Stimulated activated CD4-positive, alpha-beta T cell treated with anti-CD3 and anti-CD28 coated beads, Interleukin-12 subunit alpha, Interleukin-12 subunit beta, amount 100 ng/mL, for 4 hours (primary cell): ENCODE data around the gene EXOC4.
"Not testable (repeated sequence)": the region's sequence is repeated elsewhere in the genome, so short reads cannot be mapped to it uniquely, and the experiment has no call there.

ENCODE experiments used
- DNase-seq: peaks from one replicate; pipeline ENCODE4 v3.0.0-alpha.2; 2020

Gene EXOC4

DNA sequence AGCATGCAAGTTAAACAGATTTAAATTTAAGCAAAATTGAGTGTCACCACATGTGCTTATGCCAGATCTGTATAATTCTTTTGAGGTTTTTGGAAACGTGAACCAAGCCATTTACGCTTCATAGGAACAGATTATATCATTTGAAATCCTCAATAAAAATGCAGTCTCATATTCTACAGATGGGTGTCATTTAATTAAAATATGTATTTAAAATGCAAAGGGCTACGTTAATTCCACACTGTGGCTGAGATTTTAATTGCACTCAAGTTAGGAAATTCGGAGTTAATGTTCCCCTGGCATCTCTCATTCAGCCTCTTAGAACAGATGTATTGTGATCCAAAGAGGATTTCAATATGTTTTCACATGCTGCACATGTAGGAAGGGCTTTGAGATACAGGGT lies 709.8 kb downstream of the EXOC4 start:
- no peak for DNase-seq

DNA sequence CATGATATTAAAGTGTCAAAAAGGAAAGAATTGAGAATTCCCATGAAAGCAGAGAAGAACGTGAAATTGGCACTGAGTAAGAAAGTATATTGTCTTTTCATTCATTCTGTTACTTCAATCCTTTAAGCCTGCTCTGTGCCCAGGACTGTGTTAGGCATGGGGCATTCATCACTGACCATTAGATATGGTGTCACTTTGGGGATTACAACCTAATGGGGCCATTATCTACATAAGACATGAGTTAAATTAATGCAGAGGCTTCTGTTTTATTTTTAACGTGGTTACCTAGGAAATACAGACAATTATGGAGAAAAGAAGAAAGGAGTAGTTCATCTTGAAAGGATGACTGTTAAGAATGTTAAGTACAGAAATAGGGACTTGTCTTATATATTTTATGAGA lies 710.8 kb downstream of the EXOC4 start:
- no peak for DNase-seq

DNA sequence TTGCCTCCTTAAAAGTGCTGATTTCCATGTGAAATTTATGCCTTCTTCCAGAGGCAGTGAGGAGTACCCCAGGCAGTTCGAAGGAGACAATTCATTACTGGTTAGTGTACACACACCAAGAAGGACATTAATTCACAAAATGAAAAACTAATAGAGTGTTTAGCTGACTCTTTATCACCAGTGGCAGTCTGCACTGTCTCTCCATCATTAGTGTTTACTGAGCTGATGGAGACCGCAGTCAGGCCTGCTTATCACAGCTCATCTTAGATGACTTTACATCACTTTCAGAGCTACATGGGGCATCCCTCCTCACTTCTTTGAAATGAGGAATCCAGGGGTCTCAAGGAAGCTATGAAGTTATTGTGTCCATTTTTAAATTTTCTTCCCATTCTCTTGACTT lies 718.7 kb downstream of the EXOC4 start:
- DNase-seq: no peak

DNA sequence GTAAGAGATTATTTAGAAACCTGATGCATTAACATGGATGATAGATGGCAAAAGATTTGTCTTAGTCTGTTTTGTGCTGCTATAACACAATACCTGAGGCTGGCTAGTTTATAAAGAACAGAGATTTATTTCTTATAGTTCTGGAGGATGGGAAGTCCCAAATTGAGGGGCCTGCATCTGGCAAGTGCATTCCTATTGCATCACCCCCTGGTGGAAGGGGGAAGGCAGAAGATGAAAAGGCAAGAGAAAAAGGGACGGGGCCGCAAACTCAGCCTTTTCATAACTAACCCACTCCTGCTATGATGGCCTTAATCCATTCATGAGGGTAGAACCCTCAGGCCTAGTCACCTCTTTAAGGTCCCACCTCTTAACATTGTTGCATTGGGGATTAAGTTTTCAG lies 720.8 kb downstream of the EXOC4 start:
- no peak for DNase-seq

DNA sequence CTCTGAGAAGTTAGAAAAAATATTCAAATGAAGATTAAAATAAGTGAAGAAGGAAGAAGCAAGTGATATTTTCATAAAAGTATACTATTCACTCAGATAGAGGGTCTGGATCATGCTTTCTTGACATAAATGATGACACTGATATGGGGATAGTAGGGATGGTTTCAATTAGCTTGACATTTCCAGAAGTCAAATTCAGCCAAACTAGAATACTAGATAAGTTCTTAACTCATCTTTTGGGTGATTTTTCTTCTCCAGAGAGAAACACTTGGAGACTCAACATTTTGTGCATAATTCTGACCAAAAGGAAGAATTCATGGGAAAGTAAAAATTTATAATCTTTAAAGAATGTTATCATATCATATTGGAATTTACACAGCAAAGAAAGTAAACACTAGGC lies 722.3 kb downstream of the EXOC4 start:
- no peak for DNase-seq

DNA sequence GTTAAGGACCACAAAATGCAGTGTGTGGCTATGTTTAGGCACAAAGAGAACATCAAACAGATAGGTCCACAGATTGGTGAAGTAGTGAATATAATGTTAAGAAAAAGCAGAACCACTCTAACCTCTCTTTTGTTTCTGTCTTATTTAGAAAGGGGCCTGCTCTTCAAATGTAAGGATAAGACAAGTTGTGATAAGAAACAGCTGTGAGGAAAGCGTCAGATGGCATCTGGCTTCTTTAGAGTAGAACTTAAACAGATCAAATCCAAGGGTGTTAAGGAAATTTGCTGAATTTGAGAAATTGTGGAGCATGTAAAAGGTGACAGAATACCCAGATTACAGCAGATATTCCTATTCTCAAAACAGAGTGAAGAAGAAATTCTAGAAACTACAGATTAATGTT lies 723.3 kb downstream of the EXOC4 start:
- no peak for DNase-seq

DNA sequence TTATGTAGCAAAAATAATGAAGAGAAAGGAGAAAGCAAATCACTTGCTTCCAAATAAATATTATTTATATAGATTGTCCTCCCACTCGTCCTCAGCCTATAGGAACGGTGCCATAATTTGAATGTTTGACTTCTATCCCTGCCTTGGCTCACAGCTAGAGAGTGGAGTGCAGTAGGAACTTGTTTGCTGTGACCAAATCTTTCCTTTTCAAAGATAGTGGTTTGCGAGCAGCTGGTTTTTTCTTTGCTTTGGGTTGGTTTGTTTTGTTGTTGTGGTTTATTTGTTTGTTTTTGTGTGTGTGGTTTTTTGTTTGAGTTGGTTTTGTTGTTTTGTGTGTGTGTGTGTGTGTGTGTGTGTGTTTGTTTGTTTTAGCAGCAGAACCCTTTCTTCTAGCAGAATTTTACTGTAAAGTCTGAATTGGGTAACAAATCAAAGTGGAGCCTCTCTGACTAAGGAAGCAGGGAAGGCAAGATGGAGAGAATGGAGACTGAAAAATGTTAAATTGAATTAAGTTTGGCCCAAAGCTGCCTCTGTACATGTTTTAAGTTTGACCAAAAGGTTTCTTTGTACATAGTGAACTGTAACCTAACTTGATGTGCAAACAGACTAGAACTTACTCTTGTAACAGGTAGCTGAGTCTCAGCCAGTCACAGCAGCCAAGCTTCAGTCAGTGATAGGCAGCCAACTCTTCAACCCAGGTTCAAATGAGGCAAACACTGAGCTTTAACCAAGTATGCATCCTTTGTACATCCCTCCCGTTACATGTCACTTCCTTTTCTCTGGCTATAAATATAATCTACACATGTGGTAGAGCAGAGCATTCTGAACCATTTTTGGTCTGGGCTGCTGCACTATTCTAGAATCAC lies 724.8 kb downstream of the EXOC4 start:
- no peak for DNase-seq

DNA sequence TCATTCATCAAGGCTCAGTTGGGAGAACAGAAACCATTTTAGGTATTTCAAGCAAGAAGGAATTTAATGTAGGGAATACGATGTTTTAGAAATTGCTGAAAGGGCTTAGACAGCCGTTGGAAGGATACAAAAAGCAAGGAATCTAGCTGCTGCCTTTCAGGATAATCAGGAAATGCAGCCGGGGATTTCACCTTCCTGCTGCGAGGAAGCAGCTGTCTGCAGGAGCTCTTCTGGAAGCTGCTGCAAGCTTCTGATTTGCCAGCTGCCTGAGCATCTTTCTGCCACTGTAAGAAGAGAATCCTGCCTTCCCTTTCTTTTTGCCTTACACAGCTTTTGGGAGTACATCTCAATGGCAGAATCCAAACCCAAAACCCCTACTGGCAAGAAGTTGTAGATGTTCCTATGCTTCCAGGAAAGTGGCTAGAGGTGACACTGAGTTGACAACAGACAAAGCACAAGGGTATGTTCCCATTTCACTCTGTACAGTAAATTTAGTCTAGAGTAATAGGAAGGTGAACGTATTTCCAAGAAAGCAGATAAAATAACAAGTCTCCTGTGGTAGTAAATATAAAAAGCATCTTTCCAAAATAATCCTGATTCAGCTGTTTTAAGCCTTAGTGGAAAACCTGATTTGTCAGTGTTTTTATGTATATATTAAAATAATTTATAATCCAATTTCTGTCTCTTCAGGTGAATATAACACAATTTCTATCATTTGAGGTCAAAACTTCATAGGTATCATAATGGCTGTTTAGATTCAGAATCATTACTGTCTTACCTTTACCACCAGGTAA lies 725.8 kb downstream of the EXOC4 start:
- no peak for DNase-seq

DNA sequence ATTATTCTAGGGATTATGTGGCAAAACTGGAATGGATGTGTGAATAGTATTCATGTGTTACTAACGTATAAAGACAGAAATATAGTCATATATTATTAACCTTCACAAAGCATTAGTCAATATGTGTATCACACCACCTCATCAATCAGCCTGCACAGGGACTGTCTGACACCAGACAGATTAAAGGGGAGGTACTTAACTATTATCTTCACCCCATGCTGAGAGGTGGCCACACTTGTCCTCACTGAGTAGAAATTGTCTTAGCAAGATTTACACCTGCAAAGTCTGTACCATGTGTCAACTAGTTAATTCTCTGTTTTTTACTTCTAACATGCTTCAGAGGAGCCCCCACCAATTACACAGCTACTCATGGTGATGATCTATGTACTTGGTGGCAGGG lies 727.9 kb downstream of the EXOC4 start:
- no peak for DNase-seq

DNA sequence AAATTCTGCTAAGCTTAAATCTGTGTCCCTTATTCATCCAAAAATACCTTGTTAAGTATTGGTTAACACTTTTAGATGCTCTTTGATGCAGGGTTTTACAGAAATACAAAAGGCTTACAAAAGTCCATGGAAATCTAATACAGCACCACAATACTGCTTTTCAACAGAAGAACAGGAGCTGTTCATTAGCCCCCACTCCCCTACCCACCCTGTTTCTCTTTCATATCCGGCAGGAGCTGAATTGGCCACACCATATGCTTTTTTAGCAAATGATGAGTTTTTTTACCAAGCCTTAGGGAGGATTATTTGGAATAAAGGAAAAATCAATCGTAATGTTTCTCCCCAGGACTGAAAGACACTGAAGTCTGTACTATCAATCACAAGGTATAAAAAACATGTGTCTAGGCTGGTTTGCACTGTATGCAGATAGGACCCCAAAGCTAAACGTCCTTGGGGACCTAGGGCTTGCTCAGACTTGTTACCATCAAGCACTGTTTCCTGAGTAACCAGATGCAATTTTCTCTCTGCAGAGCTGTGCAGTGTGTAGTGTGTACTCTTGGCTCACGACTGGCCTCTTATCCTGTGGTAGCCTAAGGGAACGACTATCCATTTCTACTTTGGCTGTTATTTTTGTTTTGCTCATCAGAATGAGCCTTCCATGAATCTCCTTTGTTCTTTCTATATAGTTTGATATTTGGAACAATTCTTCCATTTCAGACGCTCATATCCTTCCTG lies 731.0 kb downstream of the EXOC4 start:
- no peak for DNase-seq

DNA sequence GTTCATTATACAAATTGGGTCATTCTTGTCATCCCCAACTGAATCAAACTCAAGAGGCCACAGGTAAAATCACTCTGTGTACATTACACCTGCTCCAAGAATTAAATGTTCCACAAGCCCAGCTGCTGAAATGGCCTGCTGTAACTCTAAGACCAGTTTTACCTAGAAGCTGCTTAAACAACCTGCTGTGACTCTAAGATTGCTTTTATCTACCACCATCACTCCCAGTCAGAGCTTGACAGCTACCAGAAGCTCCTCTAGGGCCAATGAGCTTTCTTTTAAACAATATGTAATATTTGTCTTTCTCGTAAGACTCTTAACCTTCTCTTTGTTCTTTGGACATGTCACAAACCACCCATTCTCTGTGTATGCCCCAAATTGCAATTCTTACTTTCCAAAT lies 732.4 kb downstream of the EXOC4 start:
- DNase-seq: no peak

DNA sequence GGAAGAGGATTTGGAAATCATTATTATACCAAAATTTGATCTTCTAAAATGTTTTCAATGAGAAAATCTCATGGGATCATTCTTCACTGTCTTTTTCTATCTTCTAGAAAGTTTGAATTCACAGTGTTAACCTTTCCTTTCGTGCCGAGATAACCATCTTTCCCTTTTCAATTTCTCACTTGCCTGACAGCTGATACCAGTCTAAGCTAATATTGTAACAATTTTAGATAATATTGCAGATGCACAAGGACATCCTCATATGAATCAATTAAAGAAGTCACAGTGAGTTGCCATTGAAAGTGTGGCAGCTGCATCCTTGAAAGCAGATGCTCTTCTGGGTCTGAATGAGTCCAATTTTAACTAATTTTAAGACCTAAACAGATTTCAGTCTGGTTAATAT lies 734.7 kb downstream of the EXOC4 start:
- no peak for DNase-seq

DNA sequence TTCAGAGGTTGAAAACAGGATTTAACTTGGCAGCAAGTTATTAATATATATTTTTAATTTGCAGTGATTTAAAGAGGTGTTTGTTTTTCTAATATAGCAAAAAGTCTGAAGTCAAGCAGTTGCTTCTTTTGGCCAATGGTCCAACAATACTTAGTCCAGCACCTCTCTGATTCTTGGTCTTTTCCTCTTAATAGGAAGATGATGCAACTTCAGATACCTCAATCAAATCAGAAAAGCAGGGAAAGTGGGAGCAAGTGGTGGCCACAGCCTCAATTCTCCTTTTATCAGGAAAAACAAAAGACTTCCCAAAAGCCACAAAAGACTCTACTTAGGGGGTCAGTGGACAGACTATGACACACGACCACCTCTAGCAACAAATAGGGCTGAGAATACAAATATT lies 740.7 kb downstream of the EXOC4 start:
- DNase-seq: no peak

DNA sequence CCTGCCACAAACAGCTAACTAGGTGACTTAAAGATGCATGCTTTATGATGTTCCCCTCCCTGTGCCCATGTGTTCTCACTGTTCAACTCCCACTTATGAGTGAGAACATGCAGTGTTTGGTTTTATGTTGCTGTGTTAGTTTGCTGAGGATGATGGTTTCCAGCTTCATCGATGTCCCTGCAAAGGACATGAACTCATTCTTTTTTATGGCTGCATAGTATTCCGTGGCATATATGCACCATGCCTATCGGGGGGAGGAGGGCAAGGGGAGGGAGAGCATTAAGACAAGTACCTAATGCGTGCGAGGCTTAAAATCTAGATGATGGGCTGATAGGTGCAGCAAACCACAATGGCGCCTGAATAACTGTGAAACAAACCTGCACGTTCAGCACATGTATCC lies 741.2 kb downstream of the EXOC4 start:
- not testable (repeated sequence) for DNase-seq

DNA sequence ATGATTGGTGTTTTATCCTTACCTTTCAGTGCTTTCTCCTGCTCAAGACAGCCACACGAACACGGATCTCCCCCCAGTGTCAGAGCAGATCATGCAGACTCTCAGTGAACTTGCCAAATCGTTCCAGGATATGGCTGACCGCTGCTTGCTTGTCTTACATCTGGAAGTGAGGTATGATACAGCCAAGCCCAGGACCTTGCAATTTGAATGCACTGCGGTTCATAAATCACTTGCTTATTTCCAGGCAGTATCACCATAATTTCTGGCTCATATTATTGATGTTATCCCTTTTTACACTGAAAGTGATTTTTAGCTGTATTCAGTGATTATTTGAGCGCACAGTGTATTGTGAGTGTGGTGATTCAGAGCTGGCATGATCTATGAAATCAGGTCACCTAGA lies 744.6 kb downstream of the EXOC4 start:
- DNase-seq: no peak

DNA sequence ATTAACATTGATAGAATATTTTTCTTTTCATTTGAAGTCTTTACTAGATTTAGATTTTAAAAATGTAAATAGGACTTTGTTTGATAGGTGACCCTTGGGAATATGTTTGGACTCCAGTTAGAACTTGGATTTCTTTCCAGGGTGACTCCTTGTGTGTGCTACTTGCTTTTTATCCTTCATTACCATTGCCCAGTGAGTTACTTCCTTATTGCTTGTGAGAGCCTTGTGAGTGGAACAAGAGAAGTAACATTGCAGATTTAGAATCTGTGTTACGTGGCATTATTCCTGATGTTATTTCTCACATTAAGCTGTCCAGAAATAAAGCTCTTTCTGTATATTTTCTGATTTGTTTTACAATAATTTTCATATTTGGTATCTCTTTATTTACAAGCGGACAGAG lies 746.3 kb downstream of the EXOC4 start:
- no peak for DNase-seq

DNA sequence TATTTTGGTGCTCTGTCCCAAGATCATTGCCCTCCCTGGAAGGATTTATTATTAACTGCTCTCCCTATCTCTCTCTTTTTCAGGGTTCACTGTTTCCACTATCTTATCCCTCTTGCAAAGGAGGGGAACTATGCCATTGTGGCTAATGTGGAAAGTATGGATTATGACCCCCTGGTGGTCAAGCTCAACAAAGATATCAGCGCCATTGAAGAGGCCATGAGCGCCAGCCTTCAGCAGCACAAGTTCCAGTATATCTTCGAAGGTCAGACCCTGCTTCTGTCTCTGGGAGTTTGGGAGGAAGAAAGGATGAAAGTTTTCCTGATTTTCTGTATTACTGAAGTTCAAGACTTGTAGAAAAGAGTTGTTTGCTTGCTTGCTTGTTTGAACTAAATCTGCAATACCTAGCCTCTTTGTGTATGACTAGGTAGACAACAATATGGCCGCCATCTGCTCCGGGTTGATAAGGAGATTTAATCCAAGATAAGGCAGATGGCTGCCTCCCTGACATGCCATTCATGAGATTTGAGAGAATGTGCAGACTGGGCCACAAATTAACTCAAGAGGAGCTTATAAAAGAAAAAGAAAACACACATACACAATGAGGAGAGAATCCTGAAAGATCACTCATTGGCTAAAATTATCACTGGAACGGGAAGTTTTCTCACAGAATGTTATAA lies 752.1 kb downstream of the EXOC4 start:
- DNase-seq: no peak

DNA sequence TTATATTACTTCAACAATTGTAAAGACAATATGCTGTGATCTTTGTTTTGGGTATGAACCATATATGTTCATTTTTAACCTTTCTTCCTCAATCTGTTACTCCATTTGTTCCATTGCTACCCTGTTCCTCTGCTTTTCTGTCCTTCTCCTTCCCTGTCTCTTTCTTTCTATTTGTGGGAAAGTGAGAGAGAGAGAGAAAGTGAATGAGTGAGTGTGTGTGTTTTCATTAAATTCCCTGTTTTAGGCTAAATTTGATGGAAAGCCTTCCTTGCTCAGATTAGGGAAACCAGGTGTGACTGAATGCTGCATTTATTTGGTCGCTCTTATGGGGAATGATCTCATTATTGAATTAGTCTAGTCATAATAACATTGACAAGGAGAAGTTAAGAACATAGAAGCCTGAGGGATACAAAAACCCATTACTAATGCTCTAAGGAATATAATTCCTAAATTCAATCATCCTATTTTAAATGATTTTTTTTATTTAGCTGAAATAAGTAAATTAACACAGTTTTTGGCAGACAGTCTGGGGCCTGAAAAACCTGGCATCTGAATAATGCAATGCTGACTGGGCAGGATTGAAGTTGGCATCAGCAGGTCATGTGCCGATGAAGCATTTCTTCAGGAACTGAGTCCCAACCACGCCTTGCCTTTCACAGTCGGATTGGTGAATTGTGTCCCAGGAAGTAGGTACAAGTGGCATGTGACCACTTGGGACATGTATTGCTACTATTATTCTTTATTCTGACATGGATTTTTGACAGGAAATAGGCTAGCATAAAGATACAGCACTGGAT lies 756.6 kb downstream of the EXOC4 start:
- no peak for DNase-seq

DNA sequence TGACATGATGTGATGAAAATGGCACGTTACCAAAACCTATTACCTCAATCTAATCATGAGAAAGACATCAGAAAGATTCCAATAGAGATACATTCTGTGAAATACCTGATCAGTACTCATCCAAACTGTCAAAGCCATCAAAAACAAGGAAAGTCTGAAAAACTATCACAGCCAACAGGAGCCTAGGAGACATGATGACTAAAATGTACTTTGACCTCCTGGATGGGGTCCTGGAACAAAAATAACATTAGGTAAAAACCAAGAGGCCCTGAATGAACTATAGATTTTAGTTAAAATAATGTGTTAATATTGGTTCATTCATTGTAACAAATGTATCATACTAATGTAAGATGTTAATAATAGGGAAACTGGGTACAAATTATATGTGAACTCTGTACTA lies 760.4 kb downstream of the EXOC4 start:
- DNase-seq: no peak

DNA sequence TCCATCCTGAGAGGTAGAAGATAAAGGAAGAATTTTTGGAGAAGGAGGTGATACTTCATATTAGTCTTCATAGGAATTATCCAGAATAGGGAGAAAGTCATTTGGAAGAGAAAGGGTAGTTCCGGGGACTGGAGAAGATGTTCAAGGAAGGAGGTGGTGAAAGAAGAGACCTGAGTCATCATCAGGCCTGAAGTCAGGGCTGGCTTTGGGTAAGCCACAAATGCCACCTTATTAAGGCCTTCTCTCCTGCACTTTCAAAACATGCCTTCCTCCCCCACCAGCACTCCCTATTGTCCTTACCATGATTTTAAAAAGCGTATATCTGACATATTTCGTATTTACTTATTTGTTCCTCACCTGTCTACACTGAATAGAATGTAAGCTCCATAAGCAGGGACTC lies 762.1 kb downstream of the EXOC4 start:
- DNase-seq: no peak

DNA sequence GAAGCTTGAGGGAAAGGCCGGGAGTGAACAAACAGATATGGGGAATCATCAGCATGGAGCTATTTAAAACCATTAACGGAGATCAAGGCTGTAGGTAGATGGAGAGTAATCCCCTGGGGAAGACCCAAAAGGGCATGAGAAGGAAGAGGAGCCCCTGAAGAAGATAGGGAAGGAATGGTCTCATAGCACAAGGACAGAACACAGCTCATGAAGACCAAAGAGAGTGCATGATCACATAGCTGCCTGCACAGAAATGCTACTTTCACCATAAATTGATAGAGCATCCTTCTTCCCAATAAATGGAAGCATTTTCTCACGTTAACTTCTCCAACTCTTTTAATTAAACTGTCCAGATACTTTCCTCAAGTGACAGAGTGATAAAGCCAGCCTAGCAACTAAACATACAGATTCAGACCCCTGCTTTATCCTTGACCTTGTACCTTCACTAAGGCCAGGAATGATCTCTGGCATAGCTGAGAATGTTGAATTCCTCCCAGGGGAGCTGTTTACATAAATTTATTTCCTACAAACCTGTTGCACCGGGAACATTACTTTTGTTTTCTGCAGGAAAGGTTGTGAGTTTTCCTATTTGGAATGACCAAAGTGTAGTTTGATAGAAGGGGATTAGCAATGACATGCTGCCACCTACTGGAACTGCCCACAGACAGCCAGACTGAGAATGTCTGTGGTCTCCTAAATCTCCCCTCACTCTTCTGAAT lies 763.5 kb downstream of the EXOC4 start:
- no peak for DNase-seq

DNA sequence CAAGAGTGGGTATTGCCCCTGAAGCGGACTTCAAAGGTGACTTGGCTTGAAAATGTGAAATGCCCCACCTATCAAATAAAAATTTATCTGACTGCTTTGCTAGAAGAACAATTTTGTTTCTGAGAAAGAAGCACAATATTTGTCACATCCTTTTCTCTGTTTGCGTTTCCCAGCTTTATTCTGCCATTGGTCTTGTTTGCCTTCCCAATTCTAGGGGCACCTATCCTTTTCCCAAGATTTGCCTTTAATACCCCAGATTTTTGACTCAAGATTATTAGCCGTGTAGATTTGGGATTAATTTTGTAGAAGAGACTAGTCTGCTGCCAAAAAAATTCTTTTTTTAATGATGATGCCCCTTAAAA lies 764.0 kb downstream of the EXOC4 start:
- no peak for DNase-seq
